Keratinocyte (primary cell): ENCODE data around the gene ATP9B.

Experiments used
- CTCF ChIP-seq, 3 experiments: IDR thresholded peaks in 1 of 3; conservative IDR thresholded peaks in 1 of 3; optimal IDR thresholded peaks in 1 of 3; 2 replicates in 2 of 3; 3 replicates in 1 of 3; pipeline versions ENCODE3 to v1.5.1; 2011; ENCODE audit warnings: low read length in 3 of 3, mild to moderate bottlenecking in 3 of 3, moderate library complexity in 2 of 3, control low read depth in 1 of 3, inconsistent platforms in 1 of 3; ENCODE audit not compliant: insufficient read depth in 2 of 3; ENCODE audit errors: extremely low read depth in 1 of 3
- EZH2 ChIP-seq: IDR thresholded peaks from one replicate; pipeline ENCODE4 v1.6.1; 2012; ENCODE audit warnings: inconsistent platforms, mild to moderate bottlenecking, low read length, moderate library complexity

DNA sequence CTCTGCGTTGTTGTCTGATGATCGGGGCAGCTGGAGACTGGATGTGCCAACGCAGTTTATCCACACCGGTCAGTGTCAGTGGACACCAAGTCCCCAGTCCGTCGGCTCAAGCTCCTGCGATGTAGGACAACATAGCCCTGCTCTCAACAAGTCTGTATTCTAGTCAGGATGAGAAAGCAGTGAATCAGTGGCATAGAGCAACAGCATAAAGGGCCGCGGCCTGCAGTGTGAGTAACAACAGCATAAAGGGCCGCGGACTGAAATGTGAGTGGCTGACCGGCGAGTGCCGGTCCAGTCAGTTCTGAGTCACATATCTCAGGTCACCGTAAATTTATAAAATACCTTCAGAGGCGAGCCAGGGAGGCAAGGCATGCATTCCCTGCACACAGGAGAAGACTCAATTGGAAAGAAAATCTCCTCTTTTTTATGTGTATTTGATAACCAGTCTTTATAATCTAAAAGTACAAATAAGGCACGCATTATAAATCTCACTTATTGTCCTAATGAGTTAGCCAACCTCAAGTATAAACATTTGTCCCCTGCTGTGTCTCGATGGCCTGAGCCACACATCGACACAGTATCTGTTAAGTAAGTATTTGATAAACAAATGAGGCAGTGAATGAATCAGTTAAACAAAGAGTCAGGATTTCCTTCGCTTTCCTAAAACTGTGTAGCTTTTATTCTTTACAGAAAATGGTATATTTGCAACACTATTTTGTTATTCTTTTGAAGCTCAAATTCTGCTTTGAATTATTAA lies 292.8 kb downstream of the ATP9B start:
- TF ChIP-seq CTCF (optimal IDR thresholded peaks at IDR 0.05 in 1 of 3, IDR thresholded peaks at IDR 0.05 in 1 of 3, conservative IDR thresholded peaks at IDR 0.05 in 1 of 3; ENCODE audit: extremely low read depth in 1 of 3, insufficient read depth in 2 of 3, low read length in 3 of 3) (no peak), EZH2 (no peak)
